Activated CD4-positive, alpha-beta memory T cell treated with anti-CD3 and anti-CD28 coated beads, Interleukin-2, amount 10 ng/mL, durations not matched to agents 7 days and 5 days (primary cell): ENCODE results near the gene APBB1. TPM values are rescaled to one million over a fixed set of nuclear protein-coding genes. Genes with fewer than 3 reads are reported as not detected.

Experiments
- CTCF ChIA-PET: fragments of 350-600 bp; sonication (Branson Sonifier 250); formaldehyde crosslinking; loops from one replicate; lab custom pipeline; 2021; ENCODE audit warnings: antibody characterized with exemption, inconsistent platforms; lab: Charles Lee
- POLR2A ChIA-PET: fragments of 350-600 bp; sonication (Branson Sonifier 250); formaldehyde crosslinking; loops from one replicate; lab custom pipeline; 2021; ENCODE audit warnings: antibody characterized with exemption; lab: Charles Lee
- DNase-seq: peaks from one replicate; pipeline ENCODE4 v3.0.0-alpha.2; 2020
- H3K27ac Mint-ChIP-seq: one replicate; pipeline ENCODE4 v1.8.0; 2021; ENCODE audit warnings: mild to moderate bottlenecking, mixed read lengths
- H3K27me3 Mint-ChIP-seq: one replicate; pipeline ENCODE4 v1.8.0; 2021; ENCODE audit warnings: mixed read lengths
- H3K36me3 Mint-ChIP-seq: one replicate; pipeline ENCODE4 v1.8.0; 2021; ENCODE audit warnings: low read depth, mixed read lengths
- H3K4me1 Mint-ChIP-seq: one replicate; pipeline ENCODE4 v1.8.0; 2021; ENCODE audit warnings: mixed read lengths
- H3K4me3 Mint-ChIP-seq: one replicate; pipeline ENCODE4 v1.8.0; 2021; ENCODE audit warnings: mild to moderate bottlenecking, mixed read lengths
- H3K9me3 Mint-ChIP-seq: one replicate; pipeline ENCODE4 v1.8.0; 2021; ENCODE audit warnings: mixed read lengths
- total RNA-seq, 2 experiments: library from RNA; stranded (reverse); gene quantifications; one replicate each; pipeline ENCODE4 v1.2.3, GENCODE V29; 2021

APBB1 gene
- total RNA-seq: 10 to 100 TPM; 56.0 to 57.6 TPM

DNA sequence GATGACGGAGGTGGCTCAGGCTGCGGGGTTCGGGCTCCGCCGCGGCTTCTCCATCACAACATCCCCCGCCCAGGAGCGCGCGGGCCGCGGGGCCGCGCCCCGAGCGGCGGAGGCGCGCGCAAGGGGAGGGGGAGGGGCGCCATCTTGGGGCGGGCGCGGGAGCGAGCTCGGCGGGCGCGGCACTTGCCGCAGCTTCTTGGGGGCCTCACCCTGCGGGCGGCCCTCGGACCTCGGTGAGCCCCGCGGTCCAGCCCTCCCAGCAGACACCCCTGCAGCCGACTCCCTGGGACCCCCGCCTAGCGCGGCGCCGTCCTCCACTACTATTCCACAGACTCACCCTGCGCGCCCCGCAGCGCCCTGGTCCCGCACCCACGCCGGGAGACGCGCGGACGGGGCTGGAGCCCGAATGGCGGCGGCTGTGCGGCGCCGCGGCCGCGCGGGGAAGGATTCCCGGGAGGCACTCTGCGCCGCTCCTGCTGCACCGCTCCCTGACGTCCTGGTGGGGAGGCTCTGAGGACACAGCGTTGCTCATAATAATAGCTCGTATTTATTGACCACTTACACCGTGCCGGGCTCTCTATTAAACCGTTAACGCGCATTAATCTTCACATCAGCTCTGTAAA lies at the start of gene APBB1:
Gene APBB1, minus strand, starts transcription at position 86 of the 623 bp plus-strand sequence. CDS start 7,747 bp downstream, outside the sequence.
- Mint-ChIP-seq H3K36me3 (no peaks in the 10 kb centered on the region), H3K9me3 (no peaks in the 10 kb centered on the region), H3K27ac (peak within 1 kb of the TSS; percentile 17), H3K27me3 (peaks cover 28% of the 10 kb centered on the region), H3K4me1 (peaks cover 4% of the 10 kb centered on the region), H3K4me3 (peak within 1 kb of the TSS; percentile 75)
- CTCF ChIA-PET: interaction anchor here (0.9 to 6.2 kb wide), 9 partner anchors 17 to 168 kb away, joined by 3 to 36 read pairs (median 5); partner anchors contain the start of genes ARFIP2, HPX, SMPD1 and TIMM10B
- DNase-seq: peak; percentile 78
- POLR2A ChIA-PET: interaction anchor here (0.7 to 6.1 kb wide), 21 partner anchors 9 to 326 kb away, joined by 3 to 56 read pairs (median 7); partner anchors contain the start of genes ARFIP2, CAVIN3, SMPD1 and TAF10

DNA sequence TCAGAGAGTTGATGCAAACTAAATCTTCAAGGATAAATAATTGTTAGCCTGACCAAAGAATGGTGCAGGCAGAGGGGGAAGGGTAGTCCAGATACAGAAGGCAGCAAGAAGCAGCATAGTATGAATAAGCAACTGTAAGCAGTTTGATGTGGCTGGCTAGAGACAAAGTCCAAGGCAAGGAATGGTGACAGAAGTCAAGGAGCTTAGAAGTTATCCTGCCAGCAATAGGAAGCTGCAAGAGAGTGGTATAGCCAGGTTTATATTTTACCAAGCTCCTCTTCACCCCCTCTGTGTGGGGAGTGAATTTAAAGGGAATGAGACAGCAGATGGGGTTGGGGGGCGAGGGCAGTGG lies 40.2 kb upstream of the APBB1 start:
- ChIA-PET POLR2A (interaction anchor here (0.8 kb wide), 1 partner anchor 16 kb away, joined by 3 read pairs; no protein-coding TSS in a partner anchor), CTCF (interaction anchor here (2.0 kb wide), 1 partner anchor 15 kb away, joined by 10 read pairs; no protein-coding TSS in a partner anchor)
- no peaks in the 10 kb centered on the region for H3K9me3 Mint-ChIP-seq
- no peaks in the 10 kb centered on the region for H3K27me3 Mint-ChIP-seq
- no peak overlapping the region for H3K27ac Mint-ChIP-seq
- no peak overlapping the region for H3K4me3 Mint-ChIP-seq
- DNase-seq: no peak
- no peaks in the 10 kb centered on the region for H3K4me1 Mint-ChIP-seq
- no peaks in the 10 kb centered on the region for H3K36me3 Mint-ChIP-seq

DNA sequence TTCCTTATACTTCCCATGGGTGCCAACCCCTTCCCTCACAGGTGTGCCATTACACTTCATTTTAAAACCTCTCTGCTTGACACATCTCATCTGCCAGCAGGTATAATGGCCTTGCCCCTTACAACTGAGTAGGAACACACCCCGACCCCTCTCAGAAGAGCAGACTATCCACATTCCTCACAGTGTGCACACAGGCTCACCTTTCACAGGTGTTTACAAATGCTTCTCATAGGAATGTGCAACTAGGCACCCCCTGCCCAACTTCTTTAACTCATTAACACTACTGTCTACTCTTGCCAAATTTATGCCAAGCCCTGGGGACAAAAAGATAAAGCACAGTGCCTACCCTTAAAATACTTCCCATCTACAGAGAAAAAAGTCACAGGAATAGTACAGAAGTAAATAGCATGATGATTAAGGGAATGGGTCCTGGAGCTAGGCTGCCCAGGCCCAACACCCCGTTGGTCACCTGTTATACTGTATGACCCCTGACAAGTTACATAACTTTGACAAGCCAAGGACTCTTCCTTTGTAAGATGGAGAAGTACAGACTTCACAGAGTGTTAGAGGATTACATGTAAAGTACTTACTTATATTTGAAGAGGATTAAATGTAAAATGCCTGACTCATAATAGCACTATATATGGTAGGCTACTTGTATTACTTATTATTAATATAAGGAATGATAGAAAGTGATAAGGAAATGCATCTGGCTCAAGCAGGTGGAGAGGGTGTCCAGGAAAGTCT lies 39.6 kb upstream of the APBB1 start:
- Mint-ChIP-seq H3K4me3 (no peak overlapping the region), H3K36me3 (no peaks in the 10 kb centered on the region), H3K27me3 (no peaks in the 10 kb centered on the region), H3K4me1 (no peaks in the 10 kb centered on the region), H3K27ac (no peak overlapping the region), H3K9me3 (no peaks in the 10 kb centered on the region)
- DNase-seq: no peak
- ChIA-PET CTCF (interaction anchor here (2.0 kb wide), 1 partner anchor 15 kb away, joined by 10 read pairs; no protein-coding TSS in a partner anchor), POLR2A (interaction anchor here (0.8 kb wide), 1 partner anchor 16 kb away, joined by 3 read pairs; no protein-coding TSS in a partner anchor)

DNA sequence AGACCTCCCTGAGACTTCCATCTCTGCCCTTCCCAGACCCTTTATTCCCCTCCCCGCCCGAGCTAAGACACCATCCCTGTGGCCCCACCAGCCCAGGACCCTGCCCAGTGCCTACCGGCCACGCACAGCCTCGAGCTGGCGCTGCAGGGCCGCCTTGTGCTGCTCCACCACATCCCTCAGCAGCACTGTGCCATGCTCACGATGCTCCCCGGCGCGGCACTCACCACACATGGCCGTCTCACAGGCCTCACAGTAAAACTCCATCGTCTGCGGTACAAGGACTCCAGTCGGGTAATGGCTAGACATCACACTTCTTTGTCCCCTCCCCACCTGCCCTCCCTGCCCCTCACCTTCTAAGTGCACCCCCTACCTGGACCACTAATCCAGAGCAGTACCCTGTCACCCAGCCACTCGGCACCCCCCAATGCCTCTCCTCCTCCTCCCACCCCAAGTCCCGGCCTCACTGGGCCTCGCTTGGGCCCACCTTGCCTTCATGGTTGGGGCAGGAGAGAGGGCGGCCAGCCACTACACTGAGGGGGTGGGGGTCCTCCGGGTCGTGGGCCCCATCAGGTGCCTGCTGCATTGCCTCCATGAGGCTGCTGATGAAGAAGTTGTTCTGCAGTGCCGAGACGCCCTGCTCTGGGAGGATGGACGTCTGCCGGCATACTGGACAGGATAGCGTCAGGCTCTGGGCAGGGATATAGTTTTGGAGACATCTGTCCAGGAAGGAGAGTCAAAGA lies 38.9 kb upstream of the APBB1 start:
- CTCF ChIA-PET: interaction anchor here (6.0 kb wide), 1 partner anchor 14 kb away, joined by 36 read pairs; no protein-coding TSS in a partner anchor

DNA sequence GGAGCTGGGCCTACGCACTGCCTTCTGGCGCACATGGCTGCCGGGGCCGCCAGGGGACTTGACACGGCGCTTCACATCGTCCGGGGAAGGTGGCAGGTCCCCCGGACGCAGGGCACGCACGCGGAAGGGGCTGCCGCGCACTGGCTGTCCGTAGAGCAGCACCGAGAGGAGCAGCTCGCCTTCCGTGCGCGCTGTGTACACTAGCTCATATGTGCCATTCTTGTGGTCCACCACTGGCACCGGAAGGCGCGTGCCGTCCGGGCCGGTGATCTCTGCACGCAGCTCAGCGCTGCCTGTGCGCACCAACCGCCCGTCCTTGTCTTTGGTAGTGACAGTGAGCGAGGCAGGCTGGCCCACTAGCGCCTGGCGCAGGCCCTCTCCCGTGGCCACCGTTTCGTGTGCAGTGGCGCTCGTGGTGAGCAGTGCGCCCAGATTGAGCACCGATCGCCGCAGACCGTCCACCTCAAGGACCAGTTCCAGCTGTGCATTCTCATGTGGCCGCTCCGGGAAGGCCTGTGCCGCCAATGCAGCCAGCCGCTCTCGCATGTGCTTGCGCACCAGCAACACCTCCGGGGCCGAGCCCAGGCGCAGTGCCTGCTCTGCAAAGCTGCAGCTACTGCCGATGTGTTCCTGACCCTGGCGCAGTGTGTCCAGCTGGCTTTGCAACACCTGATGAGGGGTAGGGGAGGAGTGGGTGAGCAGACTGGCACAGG lies 37.6 kb upstream of the APBB1 start:
- DNase-seq: no peak
- no peak overlapping the region for H3K4me3 Mint-ChIP-seq

More for the DNA sequence above, 38.9 kb upstream of the APBB1 start:
- POLR2A ChIA-PET: no interaction called here
- no peak overlapping the region for H3K27ac Mint-ChIP-seq
- H3K4me1 Mint-ChIP-seq: no peaks in the 10 kb centered on the region
- no peaks in the 10 kb centered on the region for H3K36me3 Mint-ChIP-seq
- H3K27me3 Mint-ChIP-seq: no peaks in the 10 kb centered on the region
- H3K4me3 Mint-ChIP-seq: no peak overlapping the region
- no peaks in the 10 kb centered on the region for H3K9me3 Mint-ChIP-seq
- DNase-seq: no peak

DNA sequence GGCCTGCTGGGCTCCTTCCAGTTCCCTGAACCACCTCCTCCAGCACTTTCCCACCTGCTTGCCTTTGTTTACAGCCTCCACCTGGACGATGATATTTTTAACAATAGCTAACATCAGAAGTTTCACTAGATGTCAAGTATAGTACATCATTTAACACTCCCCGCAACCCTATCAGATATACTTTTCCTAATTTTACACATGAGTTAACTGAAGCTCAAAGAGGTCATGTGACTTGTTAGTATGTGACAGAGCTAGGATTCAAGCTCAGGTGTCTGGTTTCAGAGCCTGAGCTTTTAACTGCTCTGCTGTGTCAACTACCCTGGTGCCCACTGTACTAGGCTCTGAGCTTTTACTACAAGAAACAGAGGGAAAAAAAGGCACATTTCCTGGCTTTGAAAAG lies 36.2 kb upstream of the APBB1 start:
- H3K9me3 Mint-ChIP-seq: no peaks in the 10 kb centered on the region
- ChIA-PET POLR2A (no interaction called here), CTCF (interaction anchor here (1.3 to 6.0 kb wide), 2 partner anchors 12 to 76 kb away, joined by 4 to 36 read pairs; no protein-coding TSS in a partner anchor)
- H3K4me3 Mint-ChIP-seq: no peak overlapping the region
- no peaks in the 10 kb centered on the region for H3K4me1 Mint-ChIP-seq
- no peak overlapping the region for H3K27ac Mint-ChIP-seq
- H3K27me3 Mint-ChIP-seq: no peaks in the 10 kb centered on the region
- DNase-seq: no peak
- H3K36me3 Mint-ChIP-seq: no peaks in the 10 kb centered on the region

More for the DNA sequence above, 37.6 kb upstream of the APBB1 start:
- H3K27ac Mint-ChIP-seq: no peak overlapping the region
- no peaks in the 10 kb centered on the region for H3K36me3 Mint-ChIP-seq
- H3K27me3 Mint-ChIP-seq: no peaks in the 10 kb centered on the region
- ChIA-PET CTCF (interaction anchor here (6.0 kb wide), 1 partner anchor 13 kb away, joined by 36 read pairs; no protein-coding TSS in a partner anchor), POLR2A (no interaction called here)
- H3K4me1 Mint-ChIP-seq: no peaks in the 10 kb centered on the region
- no peaks in the 10 kb centered on the region for H3K9me3 Mint-ChIP-seq

DNA sequence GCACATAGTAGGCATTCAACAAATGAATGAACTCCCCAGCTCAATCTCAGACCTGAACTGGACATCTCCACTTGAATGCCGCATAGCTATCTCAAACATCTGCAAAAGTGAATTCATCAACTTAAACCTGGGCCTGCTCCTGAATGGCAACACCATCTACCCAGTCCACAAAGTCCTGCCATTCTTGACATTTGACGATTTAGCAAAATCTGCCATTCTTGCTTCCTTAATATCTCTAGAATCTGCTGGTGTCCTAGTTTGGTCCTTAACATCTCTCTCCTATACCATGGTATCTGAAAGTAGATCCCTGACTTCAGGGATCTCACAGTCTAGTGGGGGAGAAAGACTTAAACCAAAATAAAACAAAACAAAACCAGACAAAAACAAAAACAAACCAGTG lies 34.3 kb upstream of the APBB1 start:
- Mint-ChIP-seq H3K27ac (no peak overlapping the region), H3K4me3 (no peak overlapping the region), H3K36me3 (no peaks in the 10 kb centered on the region), H3K27me3 (no peaks in the 10 kb centered on the region), H3K4me1 (no peaks in the 10 kb centered on the region), H3K9me3 (no peaks in the 10 kb centered on the region)
- CTCF ChIA-PET: interaction anchor here (1.3 to 6.0 kb wide), 2 partner anchors 10 to 74 kb away, joined by 6 to 36 read pairs; no protein-coding TSS in a partner anchor
- POLR2A ChIA-PET: interaction anchor here (1.7 kb wide), 1 partner anchor 74 kb away, joined by 5 read pairs; no protein-coding TSS in a partner anchor
- DNase-seq: no peak

DNA sequence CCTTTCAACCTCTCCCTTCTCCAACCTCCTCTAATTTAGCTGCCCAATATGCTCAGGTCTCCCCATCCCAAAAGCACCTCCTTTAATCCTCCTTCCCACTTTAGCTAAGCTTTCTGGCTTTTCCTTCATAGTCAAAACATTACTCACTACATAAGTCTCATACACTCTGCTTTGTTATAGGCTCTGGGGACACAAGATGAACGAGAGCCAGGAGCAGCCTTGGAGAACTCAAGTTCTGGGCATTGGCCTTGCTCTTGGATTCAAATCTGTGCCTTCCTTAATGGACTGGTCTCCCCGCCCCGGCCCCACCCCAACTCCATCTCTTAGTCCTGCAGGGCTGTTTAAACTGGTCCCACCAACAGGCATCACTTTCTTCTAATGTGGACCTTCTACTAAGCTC lies 33.3 kb upstream of the APBB1 start:
- H3K4me1 Mint-ChIP-seq: no peaks in the 10 kb centered on the region
- ChIA-PET POLR2A (interaction anchor here (1.7 kb wide), 1 partner anchor 73 kb away, joined by 5 read pairs; no protein-coding TSS in a partner anchor), CTCF (interaction anchor here (0.9 to 6.0 kb wide), 3 partner anchors 9 to 73 kb away, joined by 3 to 36 read pairs (median 6); no protein-coding TSS in a partner anchor)
- no peak overlapping the region for H3K27ac Mint-ChIP-seq
- H3K9me3 Mint-ChIP-seq: no peaks in the 10 kb centered on the region
- H3K4me3 Mint-ChIP-seq: no peak overlapping the region
- no peaks in the 10 kb centered on the region for H3K36me3 Mint-ChIP-seq
- DNase-seq: no peak
- H3K27me3 Mint-ChIP-seq: no peaks in the 10 kb centered on the region

DNA sequence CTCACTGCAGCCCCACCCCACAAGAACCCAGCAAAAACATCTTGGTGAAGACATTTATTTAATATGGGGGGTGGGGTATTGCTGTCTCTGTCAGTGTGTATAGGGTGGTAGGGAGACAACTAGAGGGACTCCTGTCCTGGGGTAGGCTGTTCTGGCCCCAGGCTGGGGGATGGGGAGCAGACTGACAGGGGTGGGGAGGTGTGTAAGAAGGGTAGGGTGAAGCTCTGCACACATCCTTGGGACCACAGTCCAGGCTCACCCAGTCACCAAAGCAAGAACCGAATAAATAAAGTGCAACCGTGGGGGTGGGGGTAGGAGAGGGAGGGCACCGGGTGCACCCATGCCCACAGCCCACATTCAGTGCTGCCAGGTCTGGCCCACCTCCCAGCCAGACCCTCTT lies 29.7 kb upstream of the APBB1 start:
- peaks cover 3% of the 10 kb centered on the region for H3K27me3 Mint-ChIP-seq
- ChIA-PET CTCF (interaction anchor here (1.2 to 3.4 kb wide), 2 partner anchors 18 to 70 kb away, joined by 3 to 40 read pairs; no protein-coding TSS in a partner anchor), POLR2A (no interaction called here)
- no peaks in the 10 kb centered on the region for H3K9me3 Mint-ChIP-seq
- H3K4me3 Mint-ChIP-seq: no peak overlapping the region
- no peaks in the 10 kb centered on the region for H3K4me1 Mint-ChIP-seq
- no peaks in the 10 kb centered on the region for H3K36me3 Mint-ChIP-seq
- no peak for DNase-seq
- H3K27ac Mint-ChIP-seq: no peak overlapping the region

DNA sequence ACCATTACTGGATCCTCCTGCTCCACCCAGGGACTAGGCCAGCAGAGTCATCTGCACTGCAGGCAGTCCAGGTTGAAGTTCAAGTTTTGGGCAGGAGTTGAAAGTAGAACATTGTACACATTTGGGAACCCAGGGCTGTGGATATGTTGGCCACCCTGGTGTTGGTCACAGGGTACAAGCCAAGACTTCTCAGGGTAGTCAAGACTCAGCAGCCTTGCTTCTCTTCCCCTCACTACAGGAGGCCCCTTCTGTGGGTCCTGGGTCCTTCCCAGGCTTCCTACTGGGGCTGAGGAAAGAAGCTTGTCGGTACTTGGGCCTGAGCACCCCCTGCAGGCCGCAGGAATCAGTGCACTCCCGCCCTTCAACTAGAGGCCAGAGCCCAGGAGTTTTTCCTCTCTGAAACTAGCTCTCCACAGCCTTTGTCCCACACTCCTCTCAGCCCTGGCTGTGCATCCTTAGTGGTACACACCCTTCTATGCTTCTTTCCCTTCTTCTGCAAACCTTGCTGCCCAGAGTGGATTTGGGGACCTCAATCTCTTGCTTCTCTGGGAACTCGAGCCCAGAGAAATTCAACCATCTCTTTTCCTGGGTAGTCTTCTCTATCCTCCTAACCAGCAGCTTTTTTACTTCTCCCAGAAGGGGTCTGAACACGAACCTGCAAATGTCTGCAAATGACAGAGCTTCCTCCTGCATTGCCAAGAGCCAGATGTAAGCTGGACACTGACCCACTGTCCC lies 24.5 kb upstream of the APBB1 start:
- H3K27ac Mint-ChIP-seq: no peak overlapping the region
- H3K4me3 Mint-ChIP-seq: no peak overlapping the region
- no peaks in the 10 kb centered on the region for H3K9me3 Mint-ChIP-seq
- CTCF ChIA-PET: interaction anchor here (0.6 to 10.3 kb wide), 36 partner anchors 9 to 302 kb away, joined by 3 to 510 read pairs (median 6); partner anchors contain the start of genes APBB1, ARFIP2, MRPL17 and SMPD1
- POLR2A ChIA-PET: interaction anchor here (0.6 to 3.6 kb wide), 7 partner anchors 24 to 92 kb away, joined by 3 to 33 read pairs (median 4); partner anchors contain the start of genes APBB1 and SMPD1
- H3K36me3 Mint-ChIP-seq: no peaks in the 10 kb centered on the region
- H3K27me3 Mint-ChIP-seq: peaks cover 3% of the 10 kb centered on the region
- no peaks in the 10 kb centered on the region for H3K4me1 Mint-ChIP-seq
- DNase-seq: peak; percentile 62

DNA sequence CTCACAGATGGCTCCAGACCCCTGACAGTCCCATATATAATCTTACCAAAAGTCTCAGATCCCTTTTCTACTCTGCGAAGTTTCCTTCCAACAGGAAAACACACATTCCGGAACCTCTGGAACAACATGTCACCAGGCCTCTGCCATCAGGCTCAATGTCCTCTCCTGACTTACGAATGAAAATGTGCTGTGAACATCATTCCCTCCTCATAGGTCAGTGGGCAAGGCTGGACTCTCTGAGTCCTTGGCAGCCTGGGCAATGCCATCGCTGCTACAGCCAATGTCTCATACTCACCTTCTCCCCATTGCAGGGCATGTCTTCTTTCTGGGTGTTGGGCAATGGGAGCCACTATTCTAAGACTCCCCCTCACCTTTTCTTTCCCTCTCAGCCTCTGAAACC lies 23.5 kb upstream of the APBB1 start:
- no peaks in the 10 kb centered on the region for H3K36me3 Mint-ChIP-seq
- ChIA-PET CTCF (interaction anchor here (0.8 to 10.3 kb wide), 12 partner anchors 12 to 176 kb away, joined by 3 to 510 read pairs (median 15); partner anchors contain the start of genes APBB1, ARFIP2 and TIMM10B), POLR2A (no interaction called here)
- H3K4me1 Mint-ChIP-seq: no peaks in the 10 kb centered on the region
- no peak overlapping the region for H3K4me3 Mint-ChIP-seq
- DNase-seq: no peak
- H3K27ac Mint-ChIP-seq: no peak overlapping the region
- no peaks in the 10 kb centered on the region for H3K9me3 Mint-ChIP-seq
- peaks cover 3% of the 10 kb centered on the region for H3K27me3 Mint-ChIP-seq
